ACC112 (cell line): ENCODE measurements around the gene SDK1.
"Not testable (repeated sequence)": the region's sequence is repeated elsewhere in the genome, so short reads cannot be mapped to it uniquely, and the experiment has no call there.

Source experiments
- H2AFZ ChIP-seq: fragments of 200-600 bp; sonication (generic); one replicate; pipeline ENCODE4 v1.6.0; 2017; ENCODE audit warnings: antibody characterized with exemption, low read length; ENCODE audit not compliant: unreplicated experiment
- H3K27ac ChIP-seq: fragments of 200-600 bp; sonication (generic); 2 replicates; pipeline ENCODE4 v1.5.1; 2014; ENCODE audit warnings: low read depth, mild to moderate bottlenecking, antibody characterized with exemption, low read length, moderate library complexity
- H3K27me3 ChIP-seq: fragments of 200-600 bp; sonication (generic); 2 replicates; pipeline ENCODE4 v1.6.1; 2014; ENCODE audit warnings: mild to moderate bottlenecking, antibody characterized with exemption, low read length, moderate library complexity, mixed read lengths; ENCODE audit not compliant: insufficient read depth
- H3K36me3 ChIP-seq: fragments of 200-600 bp; sonication (generic); 2 replicates; pipeline ENCODE4 v1.6.1; 2016; ENCODE audit warnings: mild to moderate bottlenecking, antibody characterized with exemption, low read length, moderate library complexity, mixed read lengths; ENCODE audit not compliant: insufficient read depth
- H3K4me1 ChIP-seq: fragments of 200-600 bp; sonication (generic); one replicate; pipeline ENCODE4 v1.6.1; 2016; ENCODE audit warnings: low read length, mixed read lengths; ENCODE audit not compliant: insufficient read depth, unreplicated experiment, control insufficient read depth
- H3K4me3 ChIP-seq: fragments of 200-600 bp; sonication (generic); 2 replicates; pipeline ENCODE4 v1.5.1; 2014; ENCODE audit warnings: mild to moderate bottlenecking, low read depth, low read length
- H3K79me2 ChIP-seq: fragments of 200-600 bp; sonication (generic); one replicate; pipeline ENCODE4 v1.6.0; 2016; ENCODE audit warnings: low read length; ENCODE audit not compliant: control insufficient read depth, unreplicated experiment, insufficient read depth

The SDK1 gene

GRCh38 chr7:4093483-4093882 is 792.4 kb downstream of the SDK1 start:
- Histone ChIP-seq H3K27me3 (no peaks in the 10 kb centered on the region), H3K27ac (no peak overlapping the region), H3K4me1 (no peaks in the 10 kb centered on the region), H3K79me2 (no peaks in the 10 kb centered on the region), H3K4me3 (no peak overlapping the region), H2AFZ (no peak overlapping the region), H3K36me3 (no peaks in the 10 kb centered on the region)

DNA sequence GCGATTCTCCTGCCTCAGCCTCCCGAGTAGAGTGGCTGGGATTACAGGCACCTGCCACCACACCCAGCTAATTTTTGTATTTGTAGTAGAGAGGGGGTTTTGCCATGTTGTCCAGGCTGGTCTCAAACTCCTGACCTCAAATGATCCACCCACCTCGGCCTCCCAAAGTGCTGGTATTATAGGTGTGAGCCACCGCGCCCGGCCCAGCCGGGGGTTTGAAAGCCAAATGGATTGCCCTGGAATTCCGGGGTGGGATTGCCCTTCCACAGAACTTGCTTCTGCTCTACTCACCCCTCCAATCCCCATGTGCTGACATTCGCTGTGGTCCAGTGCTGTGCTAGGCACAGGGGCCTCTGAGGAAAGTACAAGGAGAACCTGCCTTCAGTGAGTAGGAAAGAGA is 793.1 kb downstream of the SDK1 start:
- not testable (repeated sequence) for H2AFZ ChIP-seq, H3K27me3 ChIP-seq, H3K36me3 ChIP-seq, H3K4me3 ChIP-seq, H3K4me1 ChIP-seq, H3K27ac ChIP-seq, H3K79me2 ChIP-seq

GRCh38 chr7:4097001-4097609 is 796.1 kb downstream of the SDK1 start:
- Histone ChIP-seq H3K4me1 (no peaks in the 10 kb centered on the region), H3K27ac (no peak overlapping the region), H3K27me3 (no peaks in the 10 kb centered on the region), H3K79me2 (no peaks in the 10 kb centered on the region), H3K36me3 (no peaks in the 10 kb centered on the region), H3K4me3 (no peak overlapping the region), H2AFZ (no peak overlapping the region)

- H3K27ac ChIP-seq = no peak overlapping the region
- no peak overlapping the region for H2AFZ ChIP-seq
- H3K4me1 ChIP-seq = no peaks in the 10 kb centered on the region
- H3K79me2 ChIP-seq = no peaks in the 10 kb centered on the region
- no peak overlapping the region for H3K4me3 ChIP-seq
- no peaks in the 10 kb centered on the region for H3K36me3 ChIP-seq
- H3K27me3 ChIP-seq = no peaks in the 10 kb centered on the region
Measured at GRCh38 chr7:4098169-4098568, 797.1 kb downstream of the SDK1 start.

DNA sequence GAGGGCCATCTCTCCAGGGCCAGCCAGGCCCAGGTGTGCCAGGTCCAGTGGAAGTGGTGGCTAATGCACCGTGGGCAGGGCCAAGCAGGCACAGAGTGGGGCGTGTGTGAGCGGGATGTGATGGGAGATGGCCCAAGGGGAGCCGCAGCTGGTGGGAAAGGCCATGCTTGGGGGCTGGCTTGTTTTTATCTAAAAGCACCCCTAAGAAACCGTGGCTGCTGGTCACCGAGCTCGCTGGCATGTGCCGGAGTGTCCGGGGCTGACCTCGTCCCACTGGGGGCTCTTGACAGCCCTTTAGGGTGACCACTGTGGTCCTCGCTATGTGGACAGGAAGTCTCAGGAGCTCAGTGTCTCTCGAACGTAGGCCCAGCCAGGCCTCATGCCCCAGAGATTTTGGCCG is 798.6 kb downstream of the SDK1 start:
- no peak overlapping the region for H3K4me3 ChIP-seq
- H3K27me3 ChIP-seq = no peaks in the 10 kb centered on the region
- H3K79me2 ChIP-seq = no peaks in the 10 kb centered on the region
- no peak overlapping the region for H2AFZ ChIP-seq
- H3K4me1 ChIP-seq = no peaks in the 10 kb centered on the region
- no peaks in the 10 kb centered on the region for H3K36me3 ChIP-seq
- H3K27ac ChIP-seq = no peak overlapping the region

GRCh38 chr7:4100148-4100547 is 799.1 kb downstream of the SDK1 start:
- H3K79me2 ChIP-seq = no peaks in the 10 kb centered on the region
- H3K27me3 ChIP-seq = no peaks in the 10 kb centered on the region
- H3K4me1 ChIP-seq = no peaks in the 10 kb centered on the region
- H3K4me3 ChIP-seq = no peak overlapping the region
- no peak overlapping the region for H2AFZ ChIP-seq
- no peak overlapping the region for H3K27ac ChIP-seq
- H3K36me3 ChIP-seq = no peaks in the 10 kb centered on the region

DNA sequence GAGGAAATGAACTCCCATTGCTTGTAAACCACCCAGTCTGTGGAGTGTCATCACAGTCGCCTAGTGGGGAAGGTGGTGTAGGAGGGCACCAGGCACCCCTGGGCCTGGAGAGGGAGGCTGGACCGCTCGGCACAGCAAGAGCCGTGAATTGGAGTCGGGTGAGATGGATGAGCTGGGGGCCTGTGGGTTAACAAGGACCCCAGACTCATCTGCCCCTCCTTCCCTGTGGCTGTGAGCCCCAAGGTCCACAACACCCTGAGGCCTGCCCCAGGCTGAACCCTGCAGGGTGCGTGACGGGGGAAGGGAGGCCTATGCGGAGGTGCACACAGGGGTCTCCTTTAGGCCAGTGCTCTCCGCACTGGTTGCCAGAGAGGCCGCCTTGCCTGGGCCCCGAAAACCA is 799.6 kb downstream of the SDK1 start:
- Histone ChIP-seq H3K27me3 (no peaks in the 10 kb centered on the region), H2AFZ (no peak overlapping the region), H3K4me1 (no peaks in the 10 kb centered on the region), H3K79me2 (no peaks in the 10 kb centered on the region), H3K27ac (no peak overlapping the region), H3K36me3 (no peaks in the 10 kb centered on the region), H3K4me3 (no peak overlapping the region)

- Histone ChIP-seq H3K4me1 (no peaks in the 10 kb centered on the region), H3K79me2 (no peaks in the 10 kb centered on the region), H3K4me3 (no peak overlapping the region), H2AFZ (no peak overlapping the region), H3K27ac (no peak overlapping the region), H3K27me3 (no peaks in the 10 kb centered on the region), H3K36me3 (no peaks in the 10 kb centered on the region)
Measured at GRCh38 chr7:4102231-4102841, 801.3 kb downstream of the SDK1 start.

DNA sequence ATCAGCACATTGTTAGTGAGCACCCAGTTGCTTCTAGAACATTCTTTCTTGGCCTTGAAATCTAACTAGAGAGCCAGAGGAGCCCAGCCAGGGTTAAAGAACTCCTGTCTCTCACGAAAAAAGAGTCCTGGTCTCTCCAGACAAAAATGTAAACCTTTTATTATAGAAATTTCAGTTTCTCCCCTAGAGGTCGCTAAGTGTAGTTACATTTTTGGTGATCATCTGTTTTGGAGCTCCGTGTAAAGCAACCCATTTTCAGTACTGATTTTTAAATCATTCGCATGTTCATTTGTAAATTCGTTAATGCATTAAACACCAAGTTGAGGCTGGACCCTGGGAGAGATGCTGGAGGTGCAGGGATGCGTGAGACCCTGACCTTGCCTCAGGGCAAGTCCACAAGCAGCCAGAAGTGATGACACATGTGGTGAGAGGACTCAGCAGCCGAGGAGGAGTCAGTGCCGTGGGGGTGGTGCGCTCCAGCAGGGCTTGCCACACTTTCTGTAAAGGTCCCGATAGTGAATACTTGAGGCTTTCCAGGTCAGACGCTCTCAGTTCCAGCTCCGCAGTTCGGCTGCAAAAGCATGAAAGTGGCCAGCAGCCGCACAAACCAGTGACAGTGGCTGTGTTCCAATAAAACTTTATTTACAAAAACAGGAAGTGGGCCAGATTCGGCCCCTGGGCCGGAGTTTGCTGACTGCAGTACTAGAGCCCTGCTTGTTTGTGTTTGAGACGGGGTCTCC is 802.5 kb downstream of the SDK1 start:
- H2AFZ ChIP-seq = no peak overlapping the region
- H3K4me1 ChIP-seq = no peaks in the 10 kb centered on the region

DNA sequence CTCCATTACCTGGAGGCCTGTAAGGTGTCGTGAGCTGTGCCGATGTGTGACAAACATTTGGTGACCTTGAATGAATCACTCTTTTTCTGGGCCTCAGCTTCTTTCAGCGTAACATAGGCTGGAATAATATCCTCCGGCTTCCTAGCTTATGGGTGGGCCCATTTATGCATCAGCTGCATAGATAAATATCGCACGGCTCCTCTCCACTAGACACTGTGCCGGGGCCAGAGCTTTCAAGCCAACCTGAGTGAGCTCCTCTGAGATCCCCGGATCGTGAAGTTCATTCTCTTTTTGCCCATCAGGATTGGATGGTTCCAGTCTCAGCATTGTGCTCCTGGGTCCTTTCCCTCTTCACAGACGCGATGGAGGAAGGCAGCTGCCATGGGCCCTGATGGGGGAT is 806.8 kb downstream of the SDK1 start:
- Histone ChIP-seq H3K4me3 (no peak overlapping the region), H2AFZ (no peak overlapping the region), H3K27ac (no peak overlapping the region), H3K36me3 (no peaks in the 10 kb centered on the region), H3K27me3 (no peaks in the 10 kb centered on the region), H3K79me2 (no peaks in the 10 kb centered on the region), H3K4me1 (no peaks in the 10 kb centered on the region)

More for the DNA sequence above, 802.5 kb downstream of the SDK1 start:
- H3K36me3 ChIP-seq = no peaks in the 10 kb centered on the region
- H3K27me3 ChIP-seq = no peaks in the 10 kb centered on the region
- no peak overlapping the region for H3K27ac ChIP-seq
- H3K79me2 ChIP-seq = no peaks in the 10 kb centered on the region
- H3K4me3 ChIP-seq = no peak overlapping the region

- Histone ChIP-seq H3K4me1 (no peaks in the 10 kb centered on the region), H3K4me3 (no peak overlapping the region)
Measured at GRCh38 chr7:4108951-4109350, 807.9 kb downstream of the SDK1 start.

More at GRCh38 chr7:4108951-4109350, 807.9 kb downstream of the SDK1 start:
- H3K36me3 ChIP-seq = no peaks in the 10 kb centered on the region
- no peak overlapping the region for H2AFZ ChIP-seq
- no peak overlapping the region for H3K27ac ChIP-seq
- H3K27me3 ChIP-seq = no peaks in the 10 kb centered on the region
- no peaks in the 10 kb centered on the region for H3K79me2 ChIP-seq
